Measurements from ENCODE around the gene BGLAP. TPM values are rescaled to one million over a fixed set of nuclear protein-coding genes. Genes with fewer than 3 reads are reported as not detected.

BGLAP gene
- total RNA-seq, 1 donor from 2014 or later = 1.2 TPM

GRCh38 chr1:156196445-156196844 is 45.5 kb upstream of the BGLAP start:
- no peak for DNase-seq (ENCODE audit: low spot score)
- Mint-ChIP-seq H3K27me3 (ENCODE audit: unreplicated experiment) (peaks cover 8% of the 10 kb centered on the region), H3K4me1 (ENCODE audit: unreplicated experiment) (peaks cover 11% of the 10 kb centered on the region), H3K4me3 (ENCODE audit: unreplicated experiment) (no peak overlapping the region), H3K9me3 (ENCODE audit: unreplicated experiment) (no peaks in the 10 kb centered on the region), H3K36me3 (ENCODE audit: low read depth, unreplicated experiment) (peaks cover 17% of the 10 kb centered on the region), H3K27ac (ENCODE audit: unreplicated experiment) (no peak overlapping the region)
- TF ChIP-seq CTCF (IDR thresholded peaks at IDR 0.05; ENCODE audit: unreplicated experiment) = no peak

GRCh38 chr1:156198831-156199349 is 43.1 kb upstream of the BGLAP start:
- no peak for DNase-seq (ENCODE audit: low spot score)
- Mint-ChIP-seq H3K4me1 (ENCODE audit: unreplicated experiment) (peaks cover 8% of the 10 kb centered on the region), H3K27me3 (ENCODE audit: unreplicated experiment) (peaks cover 6% of the 10 kb centered on the region), H3K27ac (ENCODE audit: unreplicated experiment) (no peak overlapping the region), H3K9me3 (ENCODE audit: unreplicated experiment) (no peaks in the 10 kb centered on the region), H3K4me3 (ENCODE audit: unreplicated experiment) (no peak overlapping the region), H3K36me3 (ENCODE audit: low read depth, unreplicated experiment) (peaks cover 17% of the 10 kb centered on the region)
- TF ChIP-seq CTCF (IDR thresholded peaks at IDR 0.05; ENCODE audit: unreplicated experiment) = no peak

DNA sequence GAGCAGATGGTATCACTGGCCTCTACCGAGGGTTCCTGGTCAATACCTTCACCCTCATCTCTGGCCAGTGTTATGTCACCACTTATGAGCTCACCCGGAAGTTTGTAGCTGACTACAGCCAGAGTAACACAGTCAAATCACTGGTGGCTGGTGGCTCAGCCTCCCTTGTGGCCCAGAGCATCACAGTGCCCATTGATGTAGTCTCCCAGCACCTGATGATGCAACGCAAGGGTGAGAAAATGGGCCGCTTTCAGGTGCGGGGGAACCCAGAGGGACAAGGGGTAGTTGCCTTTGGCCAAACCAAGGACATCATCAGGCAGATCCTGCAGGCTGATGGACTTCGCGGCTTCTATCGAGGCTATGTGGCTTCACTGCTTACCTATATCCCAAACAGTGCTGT is 41.9 kb upstream of the BGLAP start:
- TF ChIP-seq CTCF (IDR thresholded peaks at IDR 0.05; ENCODE audit: unreplicated experiment) = no peak
- no peak overlapping the region for H3K4me3 Mint-ChIP-seq (ENCODE audit: unreplicated experiment)
- H3K4me1 Mint-ChIP-seq (ENCODE audit: unreplicated experiment) = no peaks in the 10 kb centered on the region
- no peaks in the 10 kb centered on the region for H3K9me3 Mint-ChIP-seq (ENCODE audit: unreplicated experiment)
- no peak overlapping the region for H3K27ac Mint-ChIP-seq (ENCODE audit: unreplicated experiment)
- H3K36me3 Mint-ChIP-seq (ENCODE audit: low read depth, unreplicated experiment) = peaks cover 17% of the 10 kb centered on the region
- H3K27me3 Mint-ChIP-seq (ENCODE audit: unreplicated experiment) = peaks cover 2% of the 10 kb centered on the region
- no peak for DNase-seq (ENCODE audit: low spot score)

DNA sequence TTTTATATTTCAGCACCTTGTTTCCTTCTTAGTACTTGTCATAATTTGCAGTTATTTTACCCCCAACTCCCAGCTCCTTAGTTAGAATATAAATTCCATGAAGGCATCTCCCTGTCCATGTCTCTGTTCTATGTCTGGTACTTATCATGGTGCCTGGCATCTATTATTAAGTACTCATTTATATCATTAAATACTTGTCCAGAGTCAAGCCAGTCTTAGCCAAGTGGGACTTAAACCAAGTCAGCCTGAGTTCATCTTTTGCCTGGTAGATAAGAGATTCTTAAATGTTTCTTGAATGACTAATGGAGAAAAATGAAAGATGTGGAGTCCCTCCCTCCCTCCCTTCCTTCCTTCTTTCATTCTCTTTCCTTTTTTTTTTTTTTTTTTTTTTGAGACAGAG is 38.7 kb upstream of the BGLAP start:
- Mint-ChIP-seq H3K4me3 (ENCODE audit: unreplicated experiment) (no peak overlapping the region), H3K27me3 (ENCODE audit: unreplicated experiment) (peaks cover 1% of the 10 kb centered on the region), H3K9me3 (ENCODE audit: unreplicated experiment) (no peaks in the 10 kb centered on the region), H3K27ac (ENCODE audit: unreplicated experiment) (no peak overlapping the region), H3K36me3 (ENCODE audit: low read depth, unreplicated experiment) (peaks cover 26% of the 10 kb centered on the region), H3K4me1 (ENCODE audit: unreplicated experiment) (no peaks in the 10 kb centered on the region)
- no peak for TF ChIP-seq CTCF (IDR thresholded peaks at IDR 0.05; ENCODE audit: unreplicated experiment)
- DNase-seq (ENCODE audit: low spot score) = no peak

DNA sequence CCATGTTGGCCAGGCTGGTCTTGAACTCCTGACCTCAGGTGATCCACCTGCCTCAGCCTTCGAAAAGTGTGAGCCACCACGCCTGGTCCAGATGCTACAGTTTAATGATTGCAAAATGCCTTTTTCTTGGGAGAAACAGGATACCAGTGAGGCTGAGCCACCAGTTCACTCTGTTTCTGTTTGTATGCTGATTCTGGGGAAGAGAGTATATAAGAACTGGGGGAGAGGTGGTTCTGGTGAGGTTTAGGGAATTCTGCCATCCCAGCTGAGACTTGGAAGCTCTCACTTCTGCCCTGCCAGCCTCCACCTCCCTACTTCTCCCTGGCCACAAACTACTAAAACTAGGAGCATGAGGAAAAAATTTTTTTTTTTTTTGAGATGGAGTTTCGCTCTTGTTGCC is 37.3 kb upstream of the BGLAP start:
- no peaks in the 10 kb centered on the region for H3K9me3 Mint-ChIP-seq (ENCODE audit: unreplicated experiment)
- DNase-seq (ENCODE audit: low spot score) = no peak
- no peak overlapping the region for H3K4me3 Mint-ChIP-seq (ENCODE audit: unreplicated experiment)
- H3K27ac Mint-ChIP-seq (ENCODE audit: unreplicated experiment) = no peak overlapping the region
- no peaks in the 10 kb centered on the region for H3K4me1 Mint-ChIP-seq (ENCODE audit: unreplicated experiment)
- no peak for TF ChIP-seq CTCF (IDR thresholded peaks at IDR 0.05; ENCODE audit: unreplicated experiment)
- peaks cover 35% of the 10 kb centered on the region for H3K36me3 Mint-ChIP-seq (ENCODE audit: low read depth, unreplicated experiment)
- H3K27me3 Mint-ChIP-seq (ENCODE audit: unreplicated experiment) = peaks cover 3% of the 10 kb centered on the region
